ENCODE results near the gene PARD3B.

DNA sequence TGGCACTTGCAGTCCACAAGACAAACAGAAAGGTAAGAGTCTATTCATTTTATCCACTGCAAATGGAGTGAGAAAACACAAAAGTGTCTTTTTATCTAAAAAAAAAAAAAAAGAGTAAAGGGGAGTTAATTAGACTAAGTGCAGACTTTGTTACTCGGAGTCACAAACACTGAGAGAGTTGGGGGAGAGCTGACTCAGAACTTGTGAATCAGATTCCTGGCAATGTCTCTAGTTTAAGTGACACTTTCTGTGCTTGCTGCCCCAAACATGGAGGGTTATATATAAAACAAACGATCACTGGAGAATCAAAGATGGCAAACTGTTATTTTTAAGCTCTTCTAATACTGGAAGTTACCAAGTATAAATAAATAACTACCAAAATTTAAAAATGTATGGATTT lies 631.3 kb downstream of the PARD3B start:
- no peak for TF ChIP-seq POLR2AphosphoS5 (IDR thresholded peaks at IDR 0.05; ENCODE audit: low read depth, low read length)
- TF ChIP-seq TAF1 (IDR thresholded peaks at IDR 0.05; ENCODE audit: low read depth, low read length): no peak
- no peak for TF ChIP-seq POLR2A (IDR thresholded peaks at IDR 0.05; ENCODE audit: low read depth, low read length)
- TF ChIP-seq POU2F2 (IDR thresholded peaks at IDR 0.05; ENCODE audit: low read depth, low read length): no peak
- TF ChIP-seq SPI1 (IDR thresholded peaks at IDR 0.05; ENCODE audit: low read depth, low read length): no peak

Measured in GM12891 (cell line).